Measurements from ENCODE around the gene IL1RL1. TPM values are rescaled to one million over a fixed set of nuclear protein-coding genes. Genes with fewer than 3 reads are reported as not detected.

IL1RL1 gene
- total RNA-seq, 2 experiments from 2014 or later: 0.09 to 0.20 TPM

DNA sequence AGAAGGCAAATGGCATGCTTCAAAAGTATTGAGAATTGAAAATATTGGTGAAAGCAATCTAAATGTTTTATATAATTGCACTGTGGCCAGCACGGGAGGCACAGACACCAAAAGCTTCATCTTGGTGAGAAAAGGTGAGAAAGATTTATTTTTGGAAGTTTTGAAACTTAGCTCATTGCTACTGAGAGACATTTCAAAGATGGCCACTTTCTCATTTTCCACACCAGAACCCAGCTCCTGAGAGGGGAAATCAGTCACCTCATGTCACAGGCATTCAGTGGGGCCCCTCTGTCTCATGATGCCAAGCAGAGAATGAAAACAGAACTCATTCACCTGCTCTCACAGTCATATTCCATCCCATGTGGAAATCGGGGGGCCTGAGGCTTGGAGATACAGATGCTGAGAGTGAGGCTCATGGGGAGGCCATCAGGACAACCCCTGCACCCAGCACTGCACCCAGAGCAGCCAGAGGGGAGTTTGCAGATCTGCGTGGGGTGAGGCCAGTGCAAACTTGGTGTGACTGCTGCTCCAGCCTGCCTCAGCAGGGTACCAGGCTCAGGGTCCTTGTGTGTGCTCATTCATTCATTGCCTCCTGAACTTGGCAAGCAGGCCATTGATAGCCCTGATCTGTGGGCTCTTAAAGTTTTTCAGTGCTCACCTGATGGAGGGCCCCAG is 75.6 kb downstream of the IL1RL1 start:
- TF ChIP-seq, protein P1, sequence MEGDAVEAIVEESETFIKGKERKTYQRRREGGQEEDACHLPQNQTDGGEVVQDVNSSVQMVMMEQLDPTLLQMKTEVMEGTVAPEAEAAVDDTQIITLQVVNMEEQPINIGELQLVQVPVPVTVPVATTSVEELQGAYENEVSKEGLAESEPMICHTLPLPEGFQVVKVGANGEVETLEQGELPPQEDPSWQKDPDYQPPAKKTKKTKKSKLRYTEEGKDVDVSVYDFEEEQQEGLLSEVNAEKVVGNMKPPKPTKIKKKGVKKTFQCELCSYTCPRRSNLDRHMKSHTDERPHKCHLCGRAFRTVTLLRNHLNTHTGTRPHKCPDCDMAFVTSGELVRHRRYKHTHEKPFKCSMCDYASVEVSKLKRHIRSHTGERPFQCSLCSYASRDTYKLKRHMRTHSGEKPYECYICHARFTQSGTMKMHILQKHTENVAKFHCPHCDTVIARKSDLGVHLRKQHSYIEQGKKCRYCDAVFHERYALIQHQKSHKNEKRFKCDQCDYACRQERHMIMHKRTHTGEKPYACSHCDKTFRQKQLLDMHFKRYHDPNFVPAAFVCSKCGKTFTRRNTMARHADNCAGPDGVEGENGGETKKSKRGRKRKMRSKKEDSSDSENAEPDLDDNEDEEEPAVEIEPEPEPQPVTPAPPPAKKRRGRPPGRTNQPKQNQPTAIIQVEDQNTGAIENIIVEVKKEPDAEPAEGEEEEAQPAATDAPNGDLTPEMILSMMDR (IDR thresholded peaks at IDR 0.05): no peak
- H3K27me3 Mint-ChIP-seq: no peaks in the 10 kb centered on the region
- ATAC-seq: no peak
- CTCF ChIA-PET: no interaction called here
- H3K4me3 Mint-ChIP-seq: no peak overlapping the region
- peaks cover 66% of the 10 kb centered on the region for H3K36me3 Mint-ChIP-seq (ENCODE audit: low read depth)
- no peak overlapping the region for H3K27ac Mint-ChIP-seq
- H3K4me1 Mint-ChIP-seq (ENCODE audit: low read depth): peaks cover 22% of the 10 kb centered on the region
- peaks cover 16% of the 10 kb centered on the region for H3K9me3 Mint-ChIP-seq
- no peak for DNase-seq
- intact Hi-C loops (cut with micrococcal nuclease): no loop called here
- POLR2A ChIA-PET: no interaction called here

DNA sequence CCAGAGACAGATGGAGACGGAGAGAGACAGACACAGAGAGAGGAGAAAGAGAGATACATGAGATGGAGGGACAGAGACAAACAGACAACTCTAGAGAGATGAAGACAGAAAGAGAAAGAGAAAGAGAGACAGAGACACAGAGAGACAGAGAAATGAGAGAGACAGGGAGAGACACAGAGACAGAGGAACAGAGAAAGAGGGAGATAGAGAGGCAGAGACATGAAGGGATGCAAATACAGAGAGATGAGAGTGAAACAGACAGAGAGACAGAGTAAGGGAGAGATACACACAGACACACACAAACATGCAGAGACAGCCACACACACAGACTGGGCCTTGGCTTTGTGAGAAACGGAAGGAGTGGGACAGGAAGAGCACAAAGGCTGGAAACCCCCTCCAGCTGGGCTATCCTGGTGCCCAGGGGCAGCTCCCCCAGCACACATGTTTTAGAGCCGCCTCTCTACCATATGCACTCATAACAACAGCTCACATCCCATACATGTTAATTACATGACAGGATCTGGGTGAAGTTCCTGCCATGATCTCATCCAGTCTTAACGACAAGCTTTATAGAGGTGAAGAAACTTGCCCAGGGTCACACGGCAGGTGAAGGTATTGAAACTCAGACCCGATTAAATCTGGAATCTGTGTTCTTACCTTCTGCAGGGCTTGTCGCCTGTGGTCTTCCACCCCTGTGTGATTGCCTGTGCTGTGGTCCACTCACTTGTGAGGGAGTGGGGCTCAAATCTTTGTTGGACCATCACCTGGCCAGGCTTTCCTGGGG is 76.6 kb downstream of the IL1RL1 start:
- ATAC-seq (peak; percentile 36), DNase-seq (no peak)
- no peak overlapping the region for H3K4me3 Mint-ChIP-seq
- TF ChIP-seq, protein P1 (IDR thresholded peaks at IDR 0.05): no peak
- peaks cover 26% of the 10 kb centered on the region for H3K4me1 Mint-ChIP-seq (ENCODE audit: low read depth)
- POLR2A ChIA-PET: no interaction called here
- H3K27ac Mint-ChIP-seq: peak overlapping the region; percentile 26
- CTCF ChIA-PET: interaction anchor here (0.8 kb wide), 1 partner anchor 9 kb away, joined by 3 read pairs; no protein-coding TSS in a partner anchor
- peaks cover 59% of the 10 kb centered on the region for H3K36me3 Mint-ChIP-seq (ENCODE audit: low read depth)
- intact Hi-C loops (cut with micrococcal nuclease): no loop called here
- no peaks in the 10 kb centered on the region for H3K27me3 Mint-ChIP-seq
- H3K9me3 Mint-ChIP-seq: peaks cover 15% of the 10 kb centered on the region

DNA sequence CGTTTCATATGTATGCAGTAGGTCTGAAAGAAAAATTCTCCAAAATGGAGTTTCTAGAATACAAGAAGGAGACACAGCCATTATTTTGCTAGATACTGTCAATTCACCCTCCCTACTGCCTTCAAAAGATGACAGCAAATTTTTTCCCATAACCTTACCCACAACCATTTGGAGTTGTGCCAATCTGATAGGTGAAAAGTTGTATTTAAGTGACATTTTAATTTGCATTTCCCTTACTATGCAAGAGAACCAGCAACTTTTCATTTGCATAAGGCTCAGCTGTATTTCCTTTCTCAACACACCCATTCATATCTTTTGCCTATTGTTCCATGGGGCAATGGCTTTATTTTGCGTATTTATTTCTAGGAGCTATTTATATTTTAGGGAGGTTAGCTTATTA is 80.2 kb downstream of the IL1RL1 start:
- TF ChIP-seq, protein P1 (IDR thresholded peaks at IDR 0.05): no peak
- POLR2A ChIA-PET: no interaction called here
- Mint-ChIP-seq H3K4me3 (no peak overlapping the region), H3K36me3 (ENCODE audit: low read depth) (peaks cover 33% of the 10 kb centered on the region), H3K27me3 (no peaks in the 10 kb centered on the region), H3K9me3 (no peaks in the 10 kb centered on the region), H3K4me1 (ENCODE audit: low read depth) (peaks cover 25% of the 10 kb centered on the region), H3K27ac (no peak overlapping the region)
- CTCF ChIA-PET: interaction anchor here (1.3 to 1.8 kb wide), 3 partner anchors 17 to 81 kb away, joined by 3 to 4 read pairs (median 3); partner anchors contain the start of gene SLC9A4
- ATAC-seq: peak; percentile 85
- intact Hi-C loops (cut with micrococcal nuclease): no loop called here
- DNase-seq: peak; percentile 36

DNA sequence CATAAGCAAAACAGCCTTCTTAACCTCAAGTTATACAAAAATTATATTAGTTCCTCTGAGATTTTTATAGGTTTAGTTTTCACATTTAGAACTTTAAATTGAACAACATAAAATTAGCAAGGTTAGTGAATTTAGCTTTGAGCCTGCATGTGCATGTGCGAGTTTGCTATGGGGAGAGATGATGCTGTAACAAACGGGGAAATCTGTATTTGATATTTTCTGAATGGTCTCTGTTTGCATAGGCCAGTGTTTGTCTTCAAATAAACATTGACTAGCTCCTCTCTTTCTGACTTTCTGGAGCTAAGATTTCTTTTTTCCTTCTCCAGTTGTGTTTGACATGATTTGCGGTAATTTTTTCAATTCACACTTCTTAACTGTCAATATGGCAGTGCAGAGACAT is 80.7 kb downstream of the IL1RL1 start:
- H3K4me1 Mint-ChIP-seq (ENCODE audit: low read depth): peaks cover 22% of the 10 kb centered on the region
- H3K27me3 Mint-ChIP-seq: no peaks in the 10 kb centered on the region
- CTCF ChIA-PET: interaction anchor here (1.3 to 1.8 kb wide), 3 partner anchors 18 to 81 kb away, joined by 3 to 4 read pairs (median 3); partner anchors contain the start of gene SLC9A4
- no peaks in the 10 kb centered on the region for H3K9me3 Mint-ChIP-seq
- H3K27ac Mint-ChIP-seq: no peak overlapping the region
- TF ChIP-seq, protein P1 (IDR thresholded peaks at IDR 0.05): no peak
- intact Hi-C loops (cut with micrococcal nuclease): no loop called here
- no peak overlapping the region for H3K4me3 Mint-ChIP-seq
- peaks cover 30% of the 10 kb centered on the region for H3K36me3 Mint-ChIP-seq (ENCODE audit: low read depth)
- POLR2A ChIA-PET: no interaction called here
- DNase-seq (no peak), ATAC-seq (no peak)

DNA sequence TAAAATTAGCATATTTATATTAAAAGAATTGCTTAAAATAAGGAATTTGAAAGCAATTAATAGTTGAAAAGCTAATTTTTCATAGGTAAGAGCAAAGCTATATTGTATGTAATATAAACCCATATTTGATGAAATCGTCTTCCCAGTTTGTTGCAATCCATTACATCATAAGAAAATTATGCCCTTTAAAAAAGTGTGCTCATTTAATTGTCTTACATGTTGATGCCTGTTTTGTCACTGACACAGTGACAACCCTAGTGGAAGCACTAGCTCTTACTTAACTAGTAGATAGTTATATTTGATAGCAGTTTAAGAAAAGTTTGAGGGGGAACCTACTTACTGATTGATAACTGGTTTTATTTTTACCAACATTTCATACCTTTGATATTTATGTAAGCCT is 81.6 kb downstream of the IL1RL1 start:
- intact Hi-C loops (cut with micrococcal nuclease): no loop called here
- POLR2A ChIA-PET: no interaction called here

More for the DNA sequence above, 81.6 kb downstream of the IL1RL1 start:
- no peak overlapping the region for H3K27ac Mint-ChIP-seq
- H3K36me3 Mint-ChIP-seq (ENCODE audit: low read depth): peaks cover 22% of the 10 kb centered on the region
- no peaks in the 10 kb centered on the region for H3K27me3 Mint-ChIP-seq
- no peak for DNase-seq
- CTCF ChIA-PET: no interaction called here
- TF ChIP-seq, protein P1 (IDR thresholded peaks at IDR 0.05): no peak
- ATAC-seq: no peak
- H3K4me3 Mint-ChIP-seq: no peak overlapping the region
- H3K9me3 Mint-ChIP-seq: no peaks in the 10 kb centered on the region
- peaks cover 16% of the 10 kb centered on the region for H3K4me1 Mint-ChIP-seq (ENCODE audit: low read depth)
